Hypothalamus (tissue), 51 donors: ENCODE data around the gene CAPNS1.
"Not testable (repeated sequence)": the region's sequence is repeated elsewhere in the genome, so short reads cannot be mapped to it uniquely, and the experiment has no call there.

ENCODE experiments used
- DNase-seq, 51 donors: peaks; one replicate each; lab custom pipeline; 2025; lab: John Stamatoyannopoulos, UW

Gene CAPNS1

DNA sequence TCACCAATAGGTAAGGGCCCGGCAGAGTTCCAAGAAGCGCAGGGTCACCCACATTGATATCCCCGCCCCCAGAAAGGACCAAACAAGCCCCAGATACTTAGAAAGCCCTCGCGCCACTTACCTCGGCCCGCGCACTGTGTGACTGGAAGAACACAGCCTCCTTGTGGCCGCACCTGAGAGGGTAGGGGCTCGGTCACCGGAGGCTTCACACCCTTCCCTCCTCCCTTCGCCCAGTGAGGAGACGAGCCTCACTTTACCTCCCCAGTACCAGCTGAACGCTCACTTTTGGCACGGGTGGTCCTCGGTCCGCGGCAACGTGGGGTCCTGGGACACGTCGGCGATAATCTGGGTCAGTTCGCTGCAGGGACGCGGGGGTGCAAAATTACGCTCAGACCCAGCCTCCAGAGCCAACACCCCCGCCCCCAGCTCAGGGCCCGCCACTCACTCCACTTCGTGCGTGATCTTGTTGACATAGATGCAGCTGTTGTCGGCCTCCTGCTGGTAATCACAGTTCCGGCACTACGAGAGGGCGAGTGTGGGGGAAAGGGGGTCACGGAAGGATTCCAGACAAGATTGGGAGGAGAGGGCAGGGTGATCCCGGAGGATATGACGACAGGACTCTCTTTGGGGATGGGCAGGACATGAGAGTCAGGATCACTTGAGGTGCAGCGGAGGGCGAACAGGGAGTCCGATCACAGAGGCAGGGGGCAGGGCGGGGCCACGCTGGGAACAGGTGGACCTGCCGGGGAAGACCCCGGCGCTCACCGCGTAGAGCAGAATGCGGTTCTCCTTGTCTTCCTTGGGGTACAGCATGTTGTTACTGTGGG, 25.8 kb upstream of the CAPNS1 start:
- DNase-seq = peak in 17 of 51 donors; percentile 42 to 77 (median 54)

- peak; percentile 90 to 100 (median 99) for DNase-seq
Measured at GRCh38 chr19:36114721-36115452, 25.0 kb upstream of the CAPNS1 start, which contains the start of gene POLR2I. TSS of gene POLR2I (minus strand) at chr19:36114875. CDS start at chr19:36114856, 19 bp downstream.

DNA sequence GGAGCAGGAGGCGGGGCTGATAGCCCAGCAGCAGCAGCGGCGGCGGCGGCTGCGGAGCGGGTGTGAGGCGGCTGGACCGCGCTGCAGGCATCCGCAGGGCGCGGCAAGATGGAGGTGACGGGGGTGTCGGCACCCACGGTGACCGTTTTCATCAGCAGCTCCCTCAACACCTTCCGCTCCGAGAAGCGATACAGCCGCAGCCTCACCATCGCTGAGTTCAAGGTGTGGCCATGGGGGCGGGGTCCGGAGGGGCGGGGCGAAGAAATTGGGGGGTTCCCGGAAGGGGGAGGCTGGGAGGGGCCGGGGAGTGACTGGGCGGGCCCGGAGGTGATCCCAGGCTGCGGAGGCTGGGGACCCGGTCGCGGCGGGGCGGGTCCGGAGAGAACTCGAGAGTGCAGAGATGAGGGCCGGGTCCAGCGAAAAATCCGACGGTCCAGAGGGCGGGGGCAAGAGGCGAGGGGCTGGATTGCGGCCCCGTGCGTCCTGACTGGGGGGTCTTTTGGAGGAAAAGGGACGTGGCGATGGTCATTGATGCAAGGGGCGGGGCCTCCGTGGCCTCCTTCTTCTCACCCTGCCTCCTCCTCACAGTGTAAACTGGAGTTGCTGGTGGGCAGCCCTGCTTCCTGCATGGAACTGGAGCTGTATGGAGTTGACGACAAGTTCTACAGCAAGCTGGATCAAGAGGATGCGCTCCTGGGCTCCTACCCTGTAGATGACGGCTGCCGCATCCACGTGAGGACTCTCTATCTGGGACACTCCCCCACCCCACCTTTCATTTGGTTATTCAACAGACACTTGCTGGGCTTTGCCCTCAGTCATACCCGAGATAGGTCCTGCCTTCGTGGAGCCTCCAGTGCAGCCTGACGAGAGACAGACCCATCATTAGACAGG, 24.2 kb upstream of the CAPNS1 start, which contains the start of gene TBCB:
Gene TBCB, plus strand, starts transcription at position 16 of the 891 bp plus-strand sequence. Its CDS starts 93 bp downstream, at position 109.
- peak in 13 of 51 donors; percentile 50 to 92 (median 82) for DNase-seq

GRCh38 chr19:36116344-36116637, 23.6 kb upstream of the CAPNS1 start:
- no peak for DNase-seq

- peak in 1 of 51 donors; percentile 1 for DNase-seq
Measured at GRCh38 chr19:36120092-36120983, 19.5 kb upstream of the CAPNS1 start.

DNA sequence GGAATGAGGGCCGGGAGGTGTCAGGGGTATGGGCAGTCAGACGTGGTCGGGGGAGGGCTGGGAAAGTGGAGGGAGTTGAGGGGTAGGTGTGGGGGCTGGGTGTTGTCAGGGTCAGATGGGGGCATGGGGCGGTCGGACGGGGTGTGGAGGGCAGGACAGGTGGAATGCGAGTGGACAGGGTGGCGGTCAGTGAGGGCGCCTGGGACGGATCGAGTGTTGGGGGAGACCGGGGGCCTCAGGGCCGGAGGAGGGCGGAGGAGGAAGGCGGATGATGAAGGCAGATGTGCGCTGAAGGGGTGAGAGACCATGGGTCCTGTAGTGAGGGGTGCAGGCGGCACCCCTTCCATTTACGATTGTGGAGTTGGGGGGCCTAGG, 18.9 kb upstream of the CAPNS1 start:
- DNase-seq = no peak

GRCh38 chr19:36121486-36122124, 18.3 kb upstream of the CAPNS1 start:
- peak in 1 of 51 donors; percentile 4 for DNase-seq

GRCh38 chr19:36125557-36125956, 14.3 kb upstream of the CAPNS1 start:
- DNase-seq = no peak

GRCh38 chr19:36128392-36128736, 11.5 kb upstream of the CAPNS1 start:
- peak in 1 of 51 donors; percentile 37 for DNase-seq

DNA sequence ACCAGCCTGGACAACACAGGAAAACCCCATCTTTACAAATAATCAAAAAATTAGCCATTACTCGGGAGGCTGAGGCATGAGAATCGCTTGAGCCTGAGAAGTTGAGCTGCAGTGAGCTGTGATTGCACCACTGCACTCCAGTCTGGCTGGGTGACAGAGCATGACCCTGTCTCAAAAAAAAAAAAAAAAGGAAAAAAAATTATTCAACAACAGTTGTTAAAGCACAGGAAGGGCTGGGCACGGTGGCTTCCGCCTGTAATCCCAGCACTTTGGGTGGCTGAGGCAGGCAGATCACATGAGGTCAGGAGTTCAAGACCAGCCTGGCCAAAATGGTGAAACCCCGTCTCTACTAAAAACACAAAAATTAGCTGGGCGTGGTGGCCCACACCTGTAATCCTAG, 8.6 kb upstream of the CAPNS1 start:
- DNase-seq = not testable (repeated sequence)

DNA sequence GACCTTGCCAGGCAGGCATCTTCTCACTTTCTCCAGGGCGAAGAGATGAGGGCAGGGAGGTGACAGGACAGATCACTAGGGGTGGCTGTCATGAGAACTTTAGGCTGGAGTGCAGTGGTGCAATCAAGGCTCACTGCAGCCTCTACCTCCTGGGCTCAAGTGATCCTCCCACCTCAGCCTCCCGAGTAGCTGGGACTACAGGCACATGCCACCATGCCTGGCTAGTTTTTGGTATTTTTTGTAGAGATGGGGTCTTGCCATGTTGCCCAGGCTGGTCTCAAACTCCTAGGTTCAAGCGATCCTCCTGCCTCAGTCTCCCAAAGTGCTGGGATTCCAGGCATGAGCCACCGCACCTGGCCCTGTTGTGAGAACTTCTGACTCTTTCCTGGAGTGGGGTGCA, 5.0 kb upstream of the CAPNS1 start:
- not testable (repeated sequence) for DNase-seq

DNA sequence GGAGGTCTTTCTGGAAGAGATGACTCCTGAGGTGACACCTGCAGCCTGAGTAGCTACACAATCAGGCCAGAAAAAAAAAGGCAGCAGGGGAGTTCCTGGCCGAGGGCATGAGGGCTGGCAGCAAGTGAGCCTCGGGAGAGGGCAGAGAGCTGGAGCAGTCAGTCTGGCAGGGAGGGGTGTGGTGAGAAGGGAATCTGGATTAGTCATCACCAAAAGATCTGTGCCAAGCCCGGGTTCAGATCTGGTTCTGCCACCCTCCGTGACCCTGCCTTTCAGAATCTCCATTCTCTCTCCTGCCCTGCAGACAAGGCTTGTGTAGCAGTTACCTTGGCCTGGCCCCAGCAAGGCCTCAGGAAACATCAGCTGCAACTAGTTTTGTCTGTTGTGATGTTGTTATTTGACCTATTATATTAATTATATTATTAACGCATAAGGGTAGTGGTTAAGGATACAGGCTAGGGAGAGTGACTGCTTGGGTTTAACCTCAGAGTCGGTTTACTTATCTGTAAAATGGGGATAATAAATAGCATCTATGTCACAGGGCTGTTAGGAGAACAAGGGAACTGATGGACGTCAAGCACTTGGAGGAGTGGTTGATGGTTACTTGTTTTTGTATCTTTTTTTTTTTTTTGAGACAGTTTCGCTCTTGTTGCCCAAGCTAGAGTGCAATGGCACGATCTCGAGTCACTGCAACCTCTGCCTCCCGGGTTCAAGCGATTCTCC, 2.7 kb upstream of the CAPNS1 start:
- peak in 5 of 51 donors; percentile 2 to 33 (median 29) for DNase-seq

- no peak for DNase-seq
Measured at GRCh38 chr19:36139120-36139472, 770 bp upstream of the CAPNS1 start.

- peak in 18 of 51 donors; percentile 18 to 82 (median 50) for DNase-seq
Measured at GRCh38 chr19:36140304-36141038, 605 bp downstream of the CAPNS1 start.

DNA sequence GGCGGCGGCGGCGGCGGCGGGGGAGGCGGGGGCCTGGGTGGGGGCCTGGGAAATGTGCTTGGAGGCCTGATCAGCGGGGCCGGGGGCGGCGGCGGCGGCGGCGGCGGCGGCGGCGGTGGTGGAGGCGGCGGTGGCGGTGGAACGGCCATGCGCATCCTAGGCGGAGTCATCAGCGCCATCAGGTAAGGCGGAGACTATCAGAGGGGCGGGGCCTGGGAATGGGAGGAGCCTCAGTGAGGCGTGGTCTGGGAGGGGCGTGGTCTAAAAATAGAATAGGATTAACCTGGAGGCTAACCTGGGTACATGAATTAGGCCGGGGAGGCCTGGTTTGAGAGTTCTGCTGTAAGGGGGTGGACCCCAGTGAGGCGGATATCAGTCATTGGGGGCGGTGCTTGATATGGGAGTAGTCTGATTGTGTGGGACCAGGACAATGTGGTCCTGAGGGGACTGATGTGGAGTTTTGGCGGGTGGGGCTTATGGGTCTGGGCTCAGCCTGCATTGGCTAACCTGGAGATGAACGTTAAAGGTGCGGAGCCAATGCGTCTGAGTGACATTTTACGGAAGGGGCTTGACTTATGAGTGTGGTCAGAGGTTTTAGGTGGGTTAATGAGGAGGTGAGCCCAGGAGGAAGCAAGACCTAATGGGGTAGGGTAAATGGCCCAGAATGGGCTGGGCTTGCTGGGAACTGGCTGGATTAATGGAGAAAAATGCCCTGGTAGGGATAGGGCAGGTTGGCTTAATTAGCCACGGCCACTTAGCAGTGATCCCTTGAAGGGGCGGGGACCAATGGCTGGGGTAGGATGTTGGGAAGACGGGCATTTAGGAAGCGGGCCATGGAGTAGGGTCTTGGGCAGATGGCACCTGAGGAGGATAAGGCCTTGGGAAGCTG, 1.4 kb downstream of the CAPNS1 start:
- DNase-seq = peak in 46 of 51 donors; percentile 9 to 79 (median 52)

DNA sequence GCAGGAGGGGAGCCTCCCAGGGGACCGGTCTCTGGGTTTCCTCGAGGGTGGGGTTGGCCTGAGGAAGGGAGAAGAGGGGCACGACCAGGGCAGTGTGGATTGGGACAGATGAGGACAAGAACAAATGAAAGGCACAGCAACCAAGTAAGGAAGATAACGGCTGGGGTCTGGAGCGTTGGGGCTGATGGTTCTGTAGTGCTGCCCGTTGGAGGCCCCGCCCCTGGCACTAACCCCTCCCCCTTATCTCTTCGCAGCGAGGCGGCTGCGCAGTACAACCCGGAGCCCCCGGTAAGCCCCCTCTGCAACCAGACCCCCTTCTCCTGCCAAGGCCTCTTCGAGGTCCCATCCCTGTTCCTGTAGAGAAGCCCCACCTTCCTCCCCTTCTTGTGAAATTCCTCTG, 2.2 kb downstream of the CAPNS1 start:
- no peak for DNase-seq

DNA sequence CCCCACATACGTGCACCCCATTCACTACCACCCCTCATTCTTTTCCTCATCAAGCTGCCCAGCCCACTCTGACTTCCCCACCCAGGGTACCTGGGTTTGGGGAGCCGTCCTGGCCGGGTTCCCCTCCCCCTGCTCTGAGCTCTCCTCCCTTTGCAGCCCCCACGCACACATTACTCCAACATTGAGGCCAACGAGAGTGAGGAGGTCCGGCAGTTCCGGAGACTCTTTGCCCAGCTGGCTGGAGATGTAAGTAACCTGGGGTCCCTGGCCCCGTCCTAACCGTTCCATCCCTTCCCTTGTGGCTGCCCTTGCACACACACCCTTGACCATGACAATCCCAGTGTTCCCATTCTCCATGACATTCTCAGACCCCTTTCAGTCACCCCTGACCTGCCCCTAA, 2.6 kb downstream of the CAPNS1 start:
- no peak for DNase-seq
